ENCODE measurements around the gene ITGA3. TPM values are rescaled to one million over a fixed set of nuclear protein-coding genes. Genes with fewer than 3 reads are reported as not detected.
"Not testable (repeated sequence)": the region's sequence is repeated elsewhere in the genome, so short reads cannot be mapped to it uniquely, and the experiment has no call there.

Gene ITGA3
- total RNA-seq, 2 experiments from 2014 or later, result 2.3 to 2.4 TPM

DNA sequence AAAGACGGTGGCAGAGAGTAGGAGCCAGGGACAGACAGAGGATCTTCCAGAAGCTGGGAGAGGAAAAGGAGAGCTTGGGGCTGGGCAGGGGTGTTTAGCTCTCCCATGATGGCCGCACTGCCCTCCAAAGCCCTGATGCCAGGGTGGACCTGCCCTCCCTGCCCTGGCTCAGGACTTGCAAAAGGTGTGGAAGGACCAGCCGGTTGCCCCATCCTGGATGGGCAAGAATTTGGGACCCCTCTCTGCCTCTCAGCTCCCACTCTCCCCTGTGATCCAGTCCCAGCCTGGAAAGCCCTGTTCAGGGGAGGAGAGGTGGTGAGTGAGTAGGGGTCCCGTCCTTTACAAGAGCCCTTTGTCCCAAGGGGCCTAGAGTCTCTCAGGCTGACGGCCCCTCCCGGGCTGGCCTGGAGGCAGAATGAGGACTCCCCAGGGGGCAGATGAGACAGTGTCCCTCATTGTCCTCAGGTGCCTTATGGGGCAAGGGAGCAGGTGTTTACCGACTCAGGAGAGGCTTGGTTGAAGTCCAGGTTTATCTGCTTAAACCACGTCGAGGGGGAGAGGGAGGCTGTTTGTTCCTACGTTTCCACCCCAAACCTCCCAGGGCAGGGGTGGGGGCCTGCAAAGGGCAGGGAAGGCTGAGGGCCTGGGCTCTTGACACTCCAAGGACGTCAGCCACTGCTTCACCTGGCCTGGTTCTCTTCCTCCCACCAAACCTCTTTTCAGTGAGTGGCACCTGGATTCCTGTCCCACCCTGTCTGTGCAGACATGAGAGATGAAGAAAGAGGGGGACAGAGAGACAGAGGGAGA is 19.3 kb upstream of the ITGA3 start:
- H3K36me3 Mint-ChIP-seq (ENCODE audit: low read depth), result no peaks in the 10 kb centered on the region
- ATAC-seq (ENCODE audit: poor library complexity) (no peak), DNase-seq (no peak)
- Histone ChIP-seq H3K9me3 (ENCODE audit: control insufficient read depth in 1 of 2, insufficient read depth in 1 of 2, low read length in 2 of 2) (no peaks in the 10 kb centered on the region), H3K4me1 (ENCODE audit: insufficient read depth, low read length) (no peaks in the 10 kb centered on the region), H3K27ac (ENCODE audit: low read depth in 1 of 2, low read length in 2 of 2) (no peak overlapping the region), H3K36me3 (ENCODE audit: insufficient read depth, low read length) (no peaks in the 10 kb centered on the region), H3K27me3 (ENCODE audit: control insufficient read depth in 1 of 2, insufficient read depth in 2 of 2, low read length in 2 of 2) (no peaks in the 10 kb centered on the region), H3K4me3 (ENCODE audit: low read length) (no peak overlapping the region)
- ChIA-PET CTCF (no interaction called here), POLR2A (no interaction called here)
- H3K27me3 Mint-ChIP-seq, result peaks cover 2% of the 10 kb centered on the region
- TF ChIP-seq, protein P1, sequence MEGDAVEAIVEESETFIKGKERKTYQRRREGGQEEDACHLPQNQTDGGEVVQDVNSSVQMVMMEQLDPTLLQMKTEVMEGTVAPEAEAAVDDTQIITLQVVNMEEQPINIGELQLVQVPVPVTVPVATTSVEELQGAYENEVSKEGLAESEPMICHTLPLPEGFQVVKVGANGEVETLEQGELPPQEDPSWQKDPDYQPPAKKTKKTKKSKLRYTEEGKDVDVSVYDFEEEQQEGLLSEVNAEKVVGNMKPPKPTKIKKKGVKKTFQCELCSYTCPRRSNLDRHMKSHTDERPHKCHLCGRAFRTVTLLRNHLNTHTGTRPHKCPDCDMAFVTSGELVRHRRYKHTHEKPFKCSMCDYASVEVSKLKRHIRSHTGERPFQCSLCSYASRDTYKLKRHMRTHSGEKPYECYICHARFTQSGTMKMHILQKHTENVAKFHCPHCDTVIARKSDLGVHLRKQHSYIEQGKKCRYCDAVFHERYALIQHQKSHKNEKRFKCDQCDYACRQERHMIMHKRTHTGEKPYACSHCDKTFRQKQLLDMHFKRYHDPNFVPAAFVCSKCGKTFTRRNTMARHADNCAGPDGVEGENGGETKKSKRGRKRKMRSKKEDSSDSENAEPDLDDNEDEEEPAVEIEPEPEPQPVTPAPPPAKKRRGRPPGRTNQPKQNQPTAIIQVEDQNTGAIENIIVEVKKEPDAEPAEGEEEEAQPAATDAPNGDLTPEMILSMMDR (IDR thresholded peaks at IDR 0.05), result no peak
- intact Hi-C loops (cut with DNase I, micrococcal nuclease), result no loop called here
- no peak overlapping the region for H3K4me3 Mint-ChIP-seq
- no peak overlapping the region for H3K27ac Mint-ChIP-seq
- no peaks in the 10 kb centered on the region for H3K4me1 Mint-ChIP-seq (ENCODE audit: low read depth)
- H3K9me3 Mint-ChIP-seq, result no peaks in the 10 kb centered on the region

GRCh38 chr17:50037321-50038107 is 18.4 kb upstream of the ITGA3 start:
- Mint-ChIP-seq H3K27me3 (peaks cover 6% of the 10 kb centered on the region), H3K4me3 (no peak overlapping the region), H3K4me1 (ENCODE audit: low read depth) (no peaks in the 10 kb centered on the region), H3K9me3 (no peaks in the 10 kb centered on the region), H3K27ac (no peak overlapping the region), H3K36me3 (ENCODE audit: low read depth) (no peaks in the 10 kb centered on the region)
- ATAC-seq (ENCODE audit: poor library complexity) (no peak), DNase-seq (no peak)
- Histone ChIP-seq H3K27me3 (ENCODE audit: control insufficient read depth in 1 of 2, insufficient read depth in 2 of 2, low read length in 2 of 2) (no peaks in the 10 kb centered on the region), H3K4me3 (ENCODE audit: low read length) (no peak overlapping the region), H3K9me3 (ENCODE audit: control insufficient read depth in 1 of 2, insufficient read depth in 1 of 2, low read length in 2 of 2) (no peaks in the 10 kb centered on the region), H3K36me3 (ENCODE audit: insufficient read depth, low read length) (no peaks in the 10 kb centered on the region), H3K27ac (ENCODE audit: low read depth in 1 of 2, low read length in 2 of 2) (no peak overlapping the region), H3K4me1 (ENCODE audit: insufficient read depth, low read length) (no peaks in the 10 kb centered on the region)
- intact Hi-C loops (cut with DNase I, micrococcal nuclease), result no loop called here
- ChIA-PET CTCF (no interaction called here), POLR2A (no interaction called here)
- TF ChIP-seq, protein P1 (IDR thresholded peaks at IDR 0.05), result no peak

DNA sequence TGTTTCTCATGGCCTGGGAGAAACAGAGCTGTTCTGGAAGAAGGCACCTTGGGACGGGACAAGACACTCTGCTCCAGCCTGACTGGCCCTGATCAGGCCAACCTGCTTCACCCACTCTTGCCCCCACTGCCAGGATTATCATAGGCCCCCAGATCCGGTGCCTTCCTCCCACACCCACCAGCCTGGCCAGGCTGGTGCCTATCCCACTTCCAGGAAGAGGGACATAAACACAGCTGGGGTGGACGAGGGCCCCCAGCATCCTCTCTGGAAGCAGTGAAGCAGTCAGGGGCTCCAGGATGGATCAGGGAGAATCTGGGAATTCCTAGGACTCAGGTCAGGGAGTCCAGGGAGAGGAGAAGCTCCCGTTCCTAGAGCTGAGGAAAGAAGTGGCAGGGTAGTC is 16.9 kb upstream of the ITGA3 start:
- Mint-ChIP-seq H3K4me3 (no peak overlapping the region), H3K27ac (no peak overlapping the region), H3K4me1 (ENCODE audit: low read depth) (no peaks in the 10 kb centered on the region), H3K27me3 (peaks cover 8% of the 10 kb centered on the region), H3K36me3 (ENCODE audit: low read depth) (no peaks in the 10 kb centered on the region), H3K9me3 (no peaks in the 10 kb centered on the region)
- Histone ChIP-seq H3K36me3 (ENCODE audit: insufficient read depth, low read length) (no peaks in the 10 kb centered on the region), H3K27me3 (ENCODE audit: control insufficient read depth in 1 of 2, insufficient read depth in 2 of 2, low read length in 2 of 2) (peaks cover 0 to 4% of the 10 kb centered on the region in 2 experiments), H3K27ac (ENCODE audit: low read depth in 1 of 2, low read length in 2 of 2) (no peak overlapping the region), H3K4me1 (ENCODE audit: insufficient read depth, low read length) (no peaks in the 10 kb centered on the region), H3K4me3 (ENCODE audit: low read length) (no peak overlapping the region), H3K9me3 (ENCODE audit: control insufficient read depth in 1 of 2, insufficient read depth in 1 of 2, low read length in 2 of 2) (no peaks in the 10 kb centered on the region)
- CTCF ChIA-PET, result no interaction called here
- no peak for DNase-seq
- no peak for ATAC-seq (ENCODE audit: poor library complexity)
- POLR2A ChIA-PET, result no interaction called here
- intact Hi-C loops (cut with DNase I, micrococcal nuclease), result no loop called here
- TF ChIP-seq, protein P1 (IDR thresholded peaks at IDR 0.05), result no peak

DNA sequence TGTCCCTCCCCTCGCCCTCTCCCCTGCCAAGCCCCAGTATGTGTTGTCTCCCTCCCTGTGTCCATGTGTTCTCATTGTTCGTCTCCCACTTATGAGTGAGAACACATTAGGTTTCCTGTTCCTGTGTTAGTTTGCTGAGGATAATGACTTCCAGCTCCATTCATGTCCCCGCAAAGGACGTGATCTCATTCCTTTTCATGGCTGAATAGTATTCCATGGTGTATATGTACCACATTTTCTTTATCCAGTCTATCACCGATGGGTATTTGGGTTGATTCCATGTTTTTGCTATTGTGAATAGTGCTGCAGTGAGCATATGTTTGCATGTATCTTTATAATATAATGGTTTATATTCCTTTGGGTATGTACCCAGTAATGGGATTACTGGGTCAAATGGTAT is 15.4 kb upstream of the ITGA3 start:
- H3K27ac Mint-ChIP-seq; H3K4me3 ChIP-seq (ENCODE audit: low read length); H3K27ac ChIP-seq (ENCODE audit: low read depth in 1 of 2, low read length in 2 of 2); H3K4me3 Mint-ChIP-seq; CTCF ChIA-PET; DNase-seq; ATAC-seq (ENCODE audit: poor library complexity); H3K27me3 ChIP-seq (ENCODE audit: control insufficient read depth in 1 of 2, insufficient read depth in 2 of 2, low read length in 2 of 2); H3K9me3 ChIP-seq (ENCODE audit: control insufficient read depth in 1 of 2, insufficient read depth in 1 of 2, low read length in 2 of 2); H3K4me1 Mint-ChIP-seq (ENCODE audit: low read depth); H3K36me3 ChIP-seq (ENCODE audit: insufficient read depth, low read length); H3K9me3 Mint-ChIP-seq; H3K4me1 ChIP-seq (ENCODE audit: insufficient read depth, low read length); intact Hi-C loops (cut with DNase I, micrococcal nuclease); H3K36me3 Mint-ChIP-seq (ENCODE audit: low read depth): not testable (repeated sequence)
- peaks cover 13% of the 10 kb centered on the region for H3K27me3 Mint-ChIP-seq
- POLR2A ChIA-PET, result interaction anchor here (0.7 kb wide), 1 partner anchor 570 kb away, joined by 4 read pairs; no protein-coding TSS in a partner anchor

Data from CD4-positive, alpha-beta T cell (primary cell).